Retinal pigment epithelial cell (primary cell): ENCODE data around the gene RPL34.

Experiments
- DNase-seq: peaks from one replicate; pipeline ENCODE4 v3.0.0-alpha.2; 2010; ENCODE audit warnings: low read depth
- H3K4me3 ChIP-seq: 2 replicates; pipeline ENCODE4 v1.5.1; 2011; ENCODE audit warnings: mild to moderate bottlenecking, low read length, control low read depth, moderate library complexity
- CTCF ChIP-seq: conservative IDR thresholded peaks from 2 replicates; pipeline ENCODE4 v1.5.1; 2011; ENCODE audit warnings: low read depth, low read length, control low read depth, inconsistent platforms

The RPL34 gene

GRCh38 chr4:108662629-108663028 lies 42.3 kb downstream of the RPL34 start:
- H3K4me3 ChIP-seq: no peak overlapping the region
- no peak for DNase-seq
- no peak for TF ChIP-seq CTCF

- TF ChIP-seq CTCF: no peak
- H3K4me3 ChIP-seq: no peak overlapping the region
- DNase-seq: no peak
Measured at GRCh38 chr4:108674356-108674977, 54.1 kb downstream of the RPL34 start.
